GM19238 (cell line): Measurements from ENCODE around the gene IRF2BP2.

ENCODE experiments used
- DNase-seq: peaks from one replicate; pipeline ENCODE4 v3.0.0; 2011; ENCODE audit warnings: low spot score; ENCODE audit not compliant: insufficient read length

IRF2BP2 gene

GRCh38 chr1:234558330-234558836 lies 51.6 kb downstream of the IRF2BP2 start:
- DNase-seq: no peak

GRCh38 chr1:234556245-234556943 lies 53.6 kb downstream of the IRF2BP2 start:
- no peak for DNase-seq

DNA sequence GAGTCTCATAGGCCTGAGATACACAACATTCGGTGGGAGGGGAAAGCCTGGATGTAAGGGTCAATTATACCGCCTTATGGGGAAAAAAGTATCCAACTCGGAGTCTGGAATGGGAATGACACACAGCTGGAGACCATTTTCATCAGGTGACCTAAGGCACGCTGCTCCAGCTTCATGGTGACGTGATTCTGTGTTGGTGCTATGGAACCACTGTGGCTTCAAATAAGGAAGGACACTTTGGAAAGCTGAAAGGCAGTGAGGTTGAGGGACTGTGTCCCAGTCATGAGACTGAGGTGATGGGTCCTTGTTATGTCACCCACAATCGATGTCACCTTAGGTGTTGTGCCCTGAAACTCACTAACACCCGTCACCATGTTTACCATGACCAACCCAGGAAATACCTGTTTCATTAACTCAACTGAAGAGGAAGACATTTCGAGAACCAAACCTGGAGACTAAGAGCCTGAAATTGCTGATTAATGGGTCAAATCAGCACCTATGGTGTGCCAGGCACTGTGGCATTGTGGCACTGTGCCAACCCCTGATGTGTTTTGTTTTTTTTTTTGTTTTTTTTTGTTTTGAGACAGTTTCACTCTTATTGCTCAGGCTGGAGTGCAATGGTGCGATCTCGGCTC lies 54.5 kb downstream of the IRF2BP2 start:
- DNase-seq: no peak

DNA sequence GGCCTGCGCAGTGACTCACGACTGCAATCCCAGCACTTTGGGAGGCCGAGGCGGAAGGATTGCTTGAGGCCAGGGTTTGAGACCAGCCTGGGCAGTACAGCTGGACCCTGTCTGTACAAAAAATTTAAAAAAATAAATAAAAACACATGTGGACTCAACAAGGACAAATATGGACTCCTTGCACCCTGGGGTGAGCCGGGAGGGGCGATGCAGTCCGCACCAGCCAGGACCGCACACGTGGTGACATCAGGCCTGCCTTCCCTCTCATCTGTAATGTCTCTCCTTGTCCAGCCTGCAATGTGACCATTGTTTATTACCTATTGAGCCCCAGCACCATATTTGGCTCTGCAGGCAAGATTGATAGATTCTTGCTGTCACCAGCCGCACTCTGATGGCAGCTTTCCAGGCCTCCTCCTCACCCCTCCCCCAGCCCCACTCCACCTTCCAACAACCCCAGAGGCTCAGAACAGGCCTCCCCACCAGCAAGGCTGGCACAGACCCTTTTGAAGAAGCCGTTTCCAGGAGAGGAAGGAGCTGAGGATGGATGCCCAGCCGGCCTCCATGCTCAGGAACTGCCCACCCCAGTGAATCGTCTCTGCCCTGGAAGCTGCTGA lies 55.2 kb downstream of the IRF2BP2 start:
- no peak for DNase-seq
